Measurements from ENCODE around the gene GNAI3.

GNAI3 gene

GRCh38 chr1:109542657-109543056 lies 5.8 kb upstream of the GNAI3 start:
- intact Hi-C loops (cut with DNase I), result no loop called here

GRCh38 chr1:109543283-109543987 lies 5.0 kb upstream of the GNAI3 start:
- DNase-seq, result no peak
- intact Hi-C loops (cut with DNase I), result no loop called here

More at GRCh38 chr1:109542657-109543056, 5.8 kb upstream of the GNAI3 start:
- DNase-seq, result no peak

GRCh38 chr1:109543988-109544735 lies 4.3 kb upstream of the GNAI3 start:
- intact Hi-C loops (cut with DNase I), result no loop called here
- DNase-seq, result no peak

- intact Hi-C loops (cut with DNase I), result loop anchor here (1.0 to 5.0 kb wide), 3 partner anchors 86 to 436 kb away; partner anchors contain the start of gene AHCYL1
- peak; percentile 69 to 97 (median 88) for DNase-seq
Measured at GRCh38 chr1:109546311-109547109, 1.9 kb upstream of the GNAI3 start.

- intact Hi-C loops (cut with DNase I), result loop anchor here (5.0 kb wide), 2 partner anchors 85 to 435 kb away; partner anchors contain the start of gene AHCYL1
- DNase-seq, result no peak
Measured at GRCh38 chr1:109547463-109548320, 723 bp upstream of the GNAI3 start.

- intact Hi-C loops (cut with DNase I), result no loop called here
- no peak for DNase-seq
Measured at GRCh38 chr1:109556563-109556962, 8.1 kb downstream of the GNAI3 start.

GRCh38 chr1:109557520-109557919 lies 9.1 kb downstream of the GNAI3 start:
- DNase-seq, result no peak

GRCh38 chr1:109559995-109560394 lies 11.6 kb downstream of the GNAI3 start:
- no peak for DNase-seq
- intact Hi-C loops (cut with DNase I), result no loop called here

More at GRCh38 chr1:109557520-109557919, 9.1 kb downstream of the GNAI3 start:
- intact Hi-C loops (cut with DNase I), result no loop called here

GRCh38 chr1:109564194-109564878 lies 15.9 kb downstream of the GNAI3 start:
- intact Hi-C loops (cut with DNase I), result no loop called here
- no peak for DNase-seq

GRCh38 chr1:109565241-109565640 lies 16.8 kb downstream of the GNAI3 start:
- no peak for DNase-seq
- intact Hi-C loops (cut with DNase I), result no loop called here

GRCh38 chr1:109566982-109567381 lies 18.6 kb downstream of the GNAI3 start:
- no peak for DNase-seq
- intact Hi-C loops (cut with DNase I), result no loop called here

GRCh38 chr1:109567877-109568672 lies 19.7 kb downstream of the GNAI3 start:
- DNase-seq, result no peak
- intact Hi-C loops (cut with DNase I), result no loop called here

- DNase-seq, result no peak
- intact Hi-C loops (cut with DNase I), result no loop called here
Measured at GRCh38 chr1:109569323-109569722, 20.9 kb downstream of the GNAI3 start.

GRCh38 chr1:109570414-109570813 lies 22.0 kb downstream of the GNAI3 start:
- intact Hi-C loops (cut with DNase I), result no loop called here
- DNase-seq, result no peak

GRCh38 chr1:109573785-109574184 lies 25.4 kb downstream of the GNAI3 start:
- no peak for DNase-seq
- intact Hi-C loops (cut with DNase I), result no loop called here

GRCh38 chr1:109578947-109579443 lies 30.6 kb downstream of the GNAI3 start:
- no peak for DNase-seq
- intact Hi-C loops (cut with DNase I), result no loop called here

GRCh38 chr1:109579491-109579890 lies 31.1 kb downstream of the GNAI3 start:
- intact Hi-C loops (cut with DNase I), result no loop called here
- DNase-seq, result no peak

GRCh38 chr1:109582021-109582420 lies 33.6 kb downstream of the GNAI3 start:
- no peak for DNase-seq
- intact Hi-C loops (cut with DNase I), result no loop called here
